ENCODE measurements around the gene YES1. TPM values are rescaled to one million over a fixed set of nuclear protein-coding genes. Genes with fewer than 3 reads are reported as not detected.

YES1 gene
- total and polyA plus RNA-seq, 8 donors, result 36.9 to 69.9 (median 61.3) TPM

- DNase-seq, result no peak
- Histone ChIP-seq H3K27me3 (peaks cover 0 to 12% of the 10 kb centered on the region in 2 donors), H3K4me1 (peaks cover 0 to 5% of the 10 kb centered on the region in 2 donors), H3K9me3 (no peaks in the 10 kb centered on the region), H3K36me3 (no peaks in the 10 kb centered on the region), H3K4me3 (no peak overlapping the region), H3K27ac (no peak overlapping the region)
- ATAC-seq, result no peak
- no peak for TF ChIP-seq CTCF (IDR thresholded peaks at IDR 0.05)
- intact Hi-C loops (cut with DNase I), result no loop called here
These were observed 28.0 kb upstream of the YES1 start for GRCh38 chr18:840023-840408.

- no peaks in the 10 kb centered on the region for H3K9me3 ChIP-seq
- H3K36me3 ChIP-seq, result no peaks in the 10 kb centered on the region
- H3K27ac ChIP-seq, result no peak overlapping the region
- ATAC-seq, result peak; percentile 98
- intact Hi-C loops (cut with DNase I), result loop anchor here in 1 of 2 donors (5.0 to 10.0 kb wide), 2 partner anchors 217 to 545 kb away; no protein-coding TSS in a partner anchor
- peak; percentile 74 to 94 (median 84) for DNase-seq
- TF ChIP-seq CTCF (IDR thresholded peaks at IDR 0.05), result peak; percentile 96 to 99
- peaks cover 0 to 2% of the 10 kb centered on the region in 2 donors for H3K4me1 ChIP-seq
- H3K4me3 ChIP-seq, result no peak overlapping the region
- H3K27me3 ChIP-seq, result peaks cover 0 to 17% of the 10 kb centered on the region in 2 donors
These were observed 27.4 kb upstream of the YES1 start for GRCh38 chr18:839224-840022.

- Histone ChIP-seq H3K27ac (no peak overlapping the region), H3K27me3 (peaks cover 0 to 31% of the 10 kb centered on the region in 2 donors), H3K4me1 (no peaks in the 10 kb centered on the region), H3K9me3 (no peaks in the 10 kb centered on the region), H3K36me3 (no peaks in the 10 kb centered on the region), H3K4me3 (no peak overlapping the region)
- DNase-seq (no peak), ATAC-seq (no peak)
- TF ChIP-seq CTCF (IDR thresholded peaks at IDR 0.05), result no peak
- intact Hi-C loops (cut with DNase I), result loop anchor here in 1 of 2 donors (5.0 to 10.0 kb wide), 2 partner anchors 216 to 543 kb away; no protein-coding TSS in a partner anchor
These were observed 25.9 kb upstream of the YES1 start for GRCh38 chr18:837922-838321.

- intact Hi-C loops (cut with DNase I), result loop anchor here in 1 of 2 donors (5.0 to 10.0 kb wide), 2 partner anchors 92 to 539 kb away; no protein-coding TSS in a partner anchor
- DNase-seq (no peak), ATAC-seq (no peak)
- Histone ChIP-seq H3K27me3 (peaks cover 0 to 42% of the 10 kb centered on the region in 2 donors), H3K4me1 (peaks cover 0 to 11% of the 10 kb centered on the region in 2 donors), H3K9me3 (no peaks in the 10 kb centered on the region), H3K36me3 (no peaks in the 10 kb centered on the region), H3K27ac (no peak overlapping the region), H3K4me3 (no peak overlapping the region)
- TF ChIP-seq CTCF (IDR thresholded peaks at IDR 0.05), result no peak
These were observed 22.2 kb upstream of the YES1 start for GRCh38 chr18:834082-834720.

GRCh38 chr18:833197-833596, 21.2 kb upstream of the YES1 start:
- intact Hi-C loops (cut with DNase I), result loop anchor here in 1 of 2 donors (5.0 to 10.0 kb wide), 2 partner anchors 91 to 538 kb away; no protein-coding TSS in a partner anchor
- Histone ChIP-seq H3K27ac (no peak overlapping the region), H3K36me3 (no peaks in the 10 kb centered on the region), H3K9me3 (no peaks in the 10 kb centered on the region), H3K27me3 (peaks cover 0 to 42% of the 10 kb centered on the region in 2 donors), H3K4me1 (peaks cover 0 to 11% of the 10 kb centered on the region in 2 donors), H3K4me3 (no peak overlapping the region)
- no peak for TF ChIP-seq CTCF (IDR thresholded peaks at IDR 0.05)
- ATAC-seq (no peak), DNase-seq (no peak)

Measured in left lung (tissue), 10 donors.